Transverse colon (tissue), 4 donors: Measurements from ENCODE around the gene COX8C. TPM values are rescaled to one million over a fixed set of nuclear protein-coding genes. Genes with fewer than 3 reads are reported as not detected.

ENCODE experiments used
- DNase-seq: peaks from one replicate; pipeline ENCODE4 v3.0.0-alpha.2; 2019
- H3K27ac ChIP-seq, 4 donors: fragments of 200-600 bp; sonication (generic); 2 replicates each; pipeline ENCODE4 v1.5.1; 2016 to 2018; ENCODE audit warnings: inconsistent platforms in 4 of 4
- H3K27me3 ChIP-seq: fragments of 200-600 bp; sonication (generic); 2 replicates; pipeline ENCODE4 v1.5.1; 2017; ENCODE audit warnings: inconsistent platforms
- H3K36me3 ChIP-seq, 4 donors: fragments of 200-600 bp; sonication (generic); 2 replicates each; pipeline ENCODE4 v1.5.1; 2017 to 2019; ENCODE audit warnings: inconsistent platforms in 4 of 4
- H3K4me1 ChIP-seq, 4 donors: fragments of 200-600 bp; sonication (generic); 2 replicates each; pipeline ENCODE4 v1.5.1; 2017 to 2020; ENCODE audit warnings: inconsistent platforms in 4 of 4
- H3K4me3 ChIP-seq, 4 donors: fragments of 200-600 bp; sonication (generic); 1 replicate in 1 of 4; 2 replicates in 3 of 4; pipeline versions ENCODE4 v1.5.1 to v1.6.1; 2017 to 2019; ENCODE audit warnings: inconsistent platforms in 4 of 4
- H3K9me3 ChIP-seq, 2 donors: fragments of 200-600 bp; sonication (generic); 2 replicates each; pipeline ENCODE4 v1.5.1; 2017 to 2019; ENCODE audit warnings: inconsistent platforms in 2 of 2
- CTCF ChIP-seq, 5 experiments: fragments of 200-600 bp in 3 of 5; fragments of 450-650 bp in 2 of 5; sonication (generic) in 3 of 5; IDR thresholded peaks; 1 replicate in 2 of 5; 2 replicates in 3 of 5; pipeline ENCODE4 v1.5.1; 2016 to 2017; ENCODE audit warnings: antibody characterized with exemption in 5 of 5, inconsistent platforms in 3 of 5, mild to moderate bottlenecking in 2 of 5, moderate library complexity in 1 of 5
- EP300 ChIP-seq: sonication (generic); formaldehyde crosslinking; IDR thresholded peaks from one replicate; pipeline ENCODE4 v1.6.1; 2017; ENCODE audit warnings: antibody characterized with exemption, low read depth
- POLR2A ChIP-seq: fragments of 450-650 bp; IDR thresholded peaks from one replicate; pipeline ENCODE4 v1.6.1; 2016; ENCODE audit warnings: antibody characterized with exemption, mild to moderate bottlenecking, moderate library complexity
- POLR2AphosphoS5 ChIP-seq, 3 donors: sonication (generic); formaldehyde crosslinking; IDR thresholded peaks; one replicate each; pipeline ENCODE4 v1.6.1; 2016; ENCODE audit warnings: antibody characterized with exemption in 3 of 3
- WGBS, 2 donors: methylation state at CpG; one replicate each; pipeline ENCODE4 v1.1.5; 2018; ENCODE audit warnings: low coverage in 1 of 2; 5-methylcytosine and 5-hydroxymethylcytosine counted together
- in situ Hi-C, 4 donors: fragments of 200-750 bp; cut with MboI; loops; one replicate each; pipeline versions ENCODE4 v1.15.0 to v1.15.1; 2017; ENCODE audit warnings: low sequenced_read_pairs in 3 of 4, low pct_ligation_motif_present in 1 of 4, low pct_unique_long_range_greater_than_20kb in 1 of 4
- intact Hi-C: fragments of 100-400 bp; cut with DNase I; formaldehyde crosslinking; loops from one replicate; pipeline ENCODE4 v1.15.1; 2023; ENCODE audit warnings: low total_unique reads
- total RNA-seq, 4 donors: library from RNA; depleted of rRNA; stranded (reverse); fragments of >200 nt; gene quantifications; one replicate each; pipeline ENCODE4 v1.1.0, GENCODE V29; 2016

The COX8C gene
- total RNA-seq, 4 donors from 2014 or later = not detected

GRCh38 chr14:93302688-93303581 is 44.0 kb upstream of the COX8C start:
- no peak for DNase-seq
- Histone ChIP-seq H3K4me1 (peaks cover 0 to 56% (median 16%) of the 10 kb centered on the region in 4 donors), H3K27me3 (no peaks in the 10 kb centered on the region), H3K4me3 (no peak overlapping the region), H3K9me3 (no peaks in the 10 kb centered on the region), H3K27ac (no peak overlapping the region), H3K36me3 (no peaks in the 10 kb centered on the region)
- in situ Hi-C loops = no loop called here
- WGBS, 2 donors = 87 to 91% methylated on average over 6 to 12 of the region's 12 CpGs
- intact Hi-C loops = no loop called here
- TF ChIP-seq POLR2A (no peak), CTCF (IDR thresholded peaks at IDR 0.05) (no peak), EP300 (no peak), POLR2AphosphoS5 (IDR thresholded peaks at IDR 0.05) (no peak)

GRCh38 chr14:93303659-93304058 is 43.3 kb upstream of the COX8C start:
- Histone ChIP-seq H3K27me3 (no peaks in the 10 kb centered on the region), H3K36me3 (no peaks in the 10 kb centered on the region), H3K27ac (no peak overlapping the region), H3K4me3 (no peak overlapping the region), H3K9me3 (no peaks in the 10 kb centered on the region), H3K4me1 (peaks cover 0 to 55% (median 16%) of the 10 kb centered on the region in 4 donors)
- WGBS, 2 donors = 59 to 86% methylated on average over 1 to 3 of the region's 3 CpGs
- intact Hi-C loops (no loop called here), in situ Hi-C loops (no loop called here)
- TF ChIP-seq POLR2A (no peak), POLR2AphosphoS5 (IDR thresholded peaks at IDR 0.05) (no peak), CTCF (IDR thresholded peaks at IDR 0.05) (no peak), EP300 (no peak)
- DNase-seq = no peak

- H3K9me3 ChIP-seq = no peaks in the 10 kb centered on the region
- peaks cover 2 to 55% (median 19%) of the 10 kb centered on the region in 4 donors for H3K4me1 ChIP-seq
- H3K27ac ChIP-seq = no peak overlapping the region
- no peak for TF ChIP-seq POLR2AphosphoS5 (IDR thresholded peaks at IDR 0.05)
- no peak for TF ChIP-seq CTCF (IDR thresholded peaks at IDR 0.05)
- no peak for TF ChIP-seq POLR2A
- TF ChIP-seq EP300 = no peak
- H3K4me3 ChIP-seq = no peak overlapping the region
- in situ Hi-C loops = no loop called here
- DNase-seq = no peak
- intact Hi-C loops = no loop called here
- WGBS, 2 donors = 89 to 93% methylated on average over 1 of the region's 1 CpG
- no peaks in the 10 kb centered on the region for H3K36me3 ChIP-seq
- H3K27me3 ChIP-seq = no peaks in the 10 kb centered on the region
Observed at GRCh38 chr14:93304771-93305170, 42.2 kb upstream of the COX8C start.

GRCh38 chr14:93305725-93306418 is 41.1 kb upstream of the COX8C start:
- H3K27ac ChIP-seq = no peak overlapping the region
- TF ChIP-seq POLR2AphosphoS5 (IDR thresholded peaks at IDR 0.05) (no peak), CTCF (IDR thresholded peaks at IDR 0.05) (no peak), EP300 (no peak), POLR2A (no peak)
- H3K27me3 ChIP-seq = no peaks in the 10 kb centered on the region
- intact Hi-C loops (no loop called here), in situ Hi-C loops (no loop called here)
- 79 to 85% methylated on average over 5 to 6 of the region's 6 CpGs for WGBS, 2 donors
- no peak for DNase-seq
- H3K9me3 ChIP-seq = no peaks in the 10 kb centered on the region
- no peak overlapping the region for H3K4me3 ChIP-seq
- no peaks in the 10 kb centered on the region for H3K36me3 ChIP-seq
- H3K4me1 ChIP-seq = peaks cover 7 to 61% (median 20%) of the 10 kb centered on the region in 4 donors
